GM18502 (cell line): Measurements from ENCODE around the gene KCNK13.
"Not testable (repeated sequence)": the region's sequence is repeated elsewhere in the genome, so short reads cannot be mapped to it uniquely, and the experiment has no call there.

Source experiments
- ATAC-seq: cut with Tn5 transposase; IDR thresholded peaks from one replicate; pipeline ENCODE4 v1.9.1; 2021; ENCODE audit warnings: mild to moderate bottlenecking; ENCODE audit not compliant: unreplicated experiment, poor library complexity

The KCNK13 gene

DNA sequence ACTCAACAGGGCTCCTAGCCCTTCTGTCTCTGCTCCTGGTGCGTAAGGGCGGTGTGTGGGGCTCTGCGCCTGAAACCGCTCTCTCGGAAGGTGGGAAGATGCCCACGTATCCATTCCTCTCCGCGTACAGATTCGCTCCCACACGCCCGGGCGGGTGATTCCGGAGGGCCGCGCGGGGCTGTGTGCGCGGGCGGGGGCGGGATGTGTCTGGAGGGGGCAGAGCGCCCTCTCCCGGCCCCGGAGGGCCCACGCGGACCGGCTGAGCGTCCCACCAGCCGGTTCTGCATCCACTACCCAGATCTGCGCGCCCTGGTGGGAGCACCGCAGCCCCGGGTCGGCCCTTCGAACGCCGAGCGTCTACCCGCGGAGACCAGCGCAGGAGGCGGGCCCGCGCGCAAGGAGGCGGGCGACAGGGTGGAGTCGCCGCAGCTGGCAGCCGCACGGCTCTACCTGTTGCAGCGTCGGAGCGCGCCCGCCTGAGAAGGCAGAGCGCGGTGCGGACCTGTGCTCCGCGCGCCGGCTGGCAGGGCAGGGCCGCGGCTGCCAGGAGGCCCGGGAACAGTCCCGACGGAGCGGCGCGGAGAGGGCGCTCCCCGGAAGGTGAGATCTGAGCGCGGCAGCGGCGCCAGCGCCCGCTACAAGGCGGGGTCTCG is 1.4 kb upstream of the KCNK13 start:
- ATAC-seq: peak; percentile 81

DNA sequence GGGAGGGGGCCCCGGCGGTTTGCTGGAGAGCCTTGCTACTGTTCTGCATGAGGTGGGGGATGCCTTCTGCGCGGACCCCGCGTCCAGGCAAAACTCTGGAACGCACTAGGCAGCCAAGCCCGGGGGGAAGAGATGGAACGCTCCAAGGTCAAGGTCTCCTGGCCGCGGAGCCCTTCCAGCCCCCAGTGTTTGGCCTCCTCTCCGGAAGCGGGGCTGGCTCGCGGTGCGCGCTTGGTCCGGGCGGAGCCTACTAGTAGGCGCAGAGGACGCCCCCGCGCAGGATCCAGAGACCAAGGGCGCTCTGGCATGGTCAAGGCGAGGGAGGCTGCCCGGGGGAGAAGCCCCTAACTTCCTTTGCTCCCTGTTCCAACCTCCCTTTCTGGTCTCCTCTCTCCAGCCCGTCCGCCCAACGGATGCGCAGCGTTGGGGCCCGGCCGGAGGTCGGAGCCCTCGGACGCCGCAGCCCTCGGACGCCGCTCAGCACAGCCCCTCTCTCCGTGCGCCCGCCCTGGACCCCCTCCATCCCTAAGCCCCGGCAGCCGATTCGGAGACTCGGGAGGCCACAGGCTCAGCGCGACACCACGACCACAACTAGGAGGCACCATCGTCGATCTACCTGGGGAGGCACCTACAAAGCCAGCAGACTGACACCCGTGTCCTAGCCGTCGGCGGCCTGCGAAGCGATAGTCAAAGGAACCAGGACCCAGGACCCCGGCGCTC is 669 bp upstream of the KCNK13 start:
- peak; percentile 28 for ATAC-seq

DNA sequence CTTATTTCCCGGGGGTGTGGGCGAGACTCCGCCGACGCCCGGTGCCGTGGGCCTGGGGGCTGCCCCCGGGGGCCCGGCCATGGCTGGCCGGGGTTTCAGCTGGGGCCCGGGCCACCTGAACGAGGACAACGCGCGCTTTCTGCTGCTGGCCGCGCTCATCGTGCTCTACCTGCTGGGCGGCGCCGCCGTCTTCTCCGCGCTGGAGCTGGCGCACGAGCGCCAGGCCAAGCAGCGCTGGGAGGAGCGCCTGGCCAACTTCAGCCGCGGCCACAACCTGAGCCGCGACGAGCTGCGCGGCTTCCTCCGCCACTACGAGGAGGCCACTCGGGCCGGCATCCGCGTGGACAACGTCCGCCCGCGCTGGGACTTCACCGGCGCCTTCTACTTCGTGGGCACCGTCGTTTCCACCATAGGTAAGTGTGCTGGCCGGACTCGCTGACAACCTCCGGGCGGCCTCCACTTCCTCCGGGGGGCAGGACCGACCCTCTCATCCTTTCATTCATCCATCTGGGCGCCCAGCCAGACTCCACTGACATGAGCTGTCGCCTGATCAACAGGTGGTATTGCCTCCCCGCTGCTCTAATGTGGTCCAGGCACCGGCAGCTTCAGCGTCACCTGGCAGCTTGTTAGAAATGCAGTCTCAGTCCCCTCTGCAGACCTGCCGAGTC is 467 bp downstream of the KCNK13 start:
- no peak for ATAC-seq

DNA sequence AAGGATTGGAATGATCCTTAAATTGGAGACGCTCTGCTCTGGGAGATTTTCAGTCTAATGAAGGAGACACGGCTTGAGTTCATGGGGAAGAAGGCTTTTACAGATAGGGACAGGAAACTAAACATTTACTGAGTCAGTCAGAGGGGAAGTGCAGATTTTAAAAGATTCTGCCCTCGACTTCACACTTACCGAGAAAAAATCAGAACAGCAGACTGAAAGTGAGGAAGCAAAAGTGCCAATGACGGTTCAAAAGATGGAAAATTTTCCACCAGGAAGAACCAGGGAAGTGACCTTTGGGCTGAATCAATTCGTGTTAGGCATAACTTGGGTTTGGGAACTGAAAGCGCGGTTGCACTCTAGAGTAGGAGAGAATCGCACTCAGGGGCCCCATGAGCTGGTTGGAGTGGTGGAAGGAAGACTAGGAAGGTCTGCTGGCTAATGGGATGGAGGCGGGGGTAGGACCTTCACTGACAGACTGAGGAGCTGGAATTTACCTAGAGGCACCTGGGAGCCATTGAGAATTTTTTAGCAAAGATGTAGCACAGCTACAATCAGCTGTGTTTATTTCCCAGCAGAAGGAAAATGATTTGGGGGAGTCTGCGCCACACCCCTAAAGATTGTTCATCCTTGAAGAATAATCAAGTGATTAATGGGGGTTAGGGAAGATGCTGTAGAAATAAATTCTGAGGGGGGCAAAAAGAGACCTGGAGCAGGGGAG is 1.2 kb downstream of the KCNK13 start:
- no peak for ATAC-seq

DNA sequence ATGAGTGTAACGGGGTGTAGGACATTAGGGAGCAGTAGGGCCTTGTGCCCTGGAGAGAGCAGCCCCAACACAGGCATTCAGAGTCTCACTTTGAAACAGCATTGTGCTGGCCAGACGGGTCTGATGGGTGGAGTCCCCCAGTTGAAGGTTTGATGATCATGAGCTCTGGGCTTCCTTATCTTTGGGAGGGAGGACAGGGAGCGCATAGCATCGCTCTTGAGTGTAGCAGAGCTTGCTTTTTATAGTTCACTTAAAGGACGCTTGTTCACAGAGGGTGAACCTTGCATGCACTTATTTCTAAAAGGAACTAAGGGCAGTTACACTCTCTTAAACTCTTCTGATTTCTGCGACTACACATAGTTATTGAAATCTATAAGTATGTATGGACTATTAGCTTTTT is 10.6 kb downstream of the KCNK13 start:
- ATAC-seq: no peak

DNA sequence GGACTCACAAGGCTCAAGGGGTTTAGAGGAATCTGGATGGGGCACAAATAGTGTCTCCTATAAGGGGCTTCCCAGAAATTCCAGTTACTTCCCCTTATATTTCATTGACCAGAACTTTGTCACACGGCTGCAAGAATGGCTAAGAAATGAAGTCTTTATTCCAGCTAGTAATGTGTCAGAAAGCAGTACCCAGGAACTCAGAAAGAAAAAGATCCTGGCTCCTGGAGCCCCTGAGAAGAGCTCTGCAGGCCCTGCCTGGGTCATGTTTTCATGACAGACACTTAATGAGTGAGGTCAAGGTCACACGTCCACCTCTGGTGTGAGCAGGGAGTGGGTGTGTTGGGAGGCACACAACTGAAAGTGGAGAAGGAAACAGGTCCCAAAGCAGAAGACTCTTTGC is 17.8 kb downstream of the KCNK13 start:
- no peak for ATAC-seq

DNA sequence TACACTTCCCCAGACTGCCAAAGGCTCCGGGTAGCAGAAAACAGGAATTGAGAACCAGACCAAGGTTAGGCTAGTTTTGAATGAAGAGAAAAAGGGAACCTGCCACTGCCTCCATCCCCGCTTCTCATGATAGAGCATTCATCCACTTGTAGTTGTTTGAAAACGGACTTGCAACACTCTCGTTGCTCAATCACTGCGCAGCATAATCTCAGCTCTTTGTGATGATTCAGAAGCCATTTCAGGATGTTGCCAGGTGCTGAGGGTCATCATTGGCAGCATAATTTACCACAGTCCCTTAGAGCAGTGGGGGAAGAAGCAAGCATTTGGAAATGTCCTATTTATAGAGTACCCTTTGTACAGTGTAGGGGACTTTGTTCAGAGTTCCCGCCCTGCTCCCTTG is 25.6 kb downstream of the KCNK13 start:
- ATAC-seq: peak; percentile 71

DNA sequence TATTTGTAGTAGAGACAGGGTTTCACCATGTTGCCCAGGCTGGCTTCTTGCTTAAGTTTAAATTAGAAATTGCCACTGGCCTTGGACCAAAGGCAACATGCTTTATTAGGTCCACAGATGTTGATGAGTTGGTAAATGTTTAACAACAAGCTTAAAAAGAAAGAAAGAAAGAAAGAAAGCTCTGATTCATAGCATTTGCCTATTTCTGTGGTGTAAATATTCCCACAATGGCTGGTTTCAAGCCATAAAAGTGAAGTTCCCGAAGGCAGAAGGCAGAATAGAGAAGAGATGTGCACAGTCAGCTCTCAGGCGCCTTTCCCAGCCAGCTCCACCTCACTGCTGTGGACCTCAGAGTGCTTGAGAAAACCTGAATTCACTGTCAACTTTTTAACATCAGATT is 26.4 kb downstream of the KCNK13 start:
- no peak for ATAC-seq

DNA sequence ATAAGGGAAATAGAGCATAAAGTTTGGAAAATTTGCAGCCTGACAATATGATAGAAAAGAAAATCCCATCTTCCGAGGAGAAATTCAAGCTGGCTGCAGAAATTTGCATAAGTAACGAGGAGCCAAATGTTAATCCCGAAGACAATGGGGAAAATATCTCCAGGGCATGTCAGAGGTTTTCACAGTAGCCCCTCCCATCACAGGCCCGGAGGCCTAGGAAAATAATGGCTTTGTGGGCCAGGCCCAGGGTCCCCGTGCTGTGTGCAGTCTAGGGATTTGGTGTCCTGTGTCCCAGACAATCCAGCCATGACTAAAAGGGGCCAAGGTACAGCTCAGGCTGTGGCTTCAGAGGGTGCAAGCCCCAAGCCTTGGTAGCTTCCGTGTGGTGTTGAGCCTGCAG is 27.7 kb downstream of the KCNK13 start:
- ATAC-seq: not testable (repeated sequence)

DNA sequence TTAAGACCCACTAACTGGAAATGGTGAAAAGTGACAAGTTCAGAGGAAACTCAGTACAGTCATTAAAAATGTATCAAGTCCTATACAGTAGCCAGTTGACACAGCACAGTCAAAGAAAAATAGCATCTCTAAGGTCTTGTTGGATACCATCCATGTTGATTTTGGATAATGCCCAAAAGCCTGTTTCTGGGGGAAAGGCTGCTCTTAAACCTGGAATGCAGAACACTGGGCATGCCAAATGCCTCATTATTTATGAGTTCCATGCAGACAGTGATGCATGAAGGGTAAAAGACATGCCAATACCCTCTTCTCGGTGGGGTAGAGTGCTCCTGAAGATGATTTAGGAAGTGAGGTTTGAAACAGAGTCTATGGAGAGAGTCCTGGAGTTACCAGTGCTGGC is 29.6 kb downstream of the KCNK13 start:
- no peak for ATAC-seq

DNA sequence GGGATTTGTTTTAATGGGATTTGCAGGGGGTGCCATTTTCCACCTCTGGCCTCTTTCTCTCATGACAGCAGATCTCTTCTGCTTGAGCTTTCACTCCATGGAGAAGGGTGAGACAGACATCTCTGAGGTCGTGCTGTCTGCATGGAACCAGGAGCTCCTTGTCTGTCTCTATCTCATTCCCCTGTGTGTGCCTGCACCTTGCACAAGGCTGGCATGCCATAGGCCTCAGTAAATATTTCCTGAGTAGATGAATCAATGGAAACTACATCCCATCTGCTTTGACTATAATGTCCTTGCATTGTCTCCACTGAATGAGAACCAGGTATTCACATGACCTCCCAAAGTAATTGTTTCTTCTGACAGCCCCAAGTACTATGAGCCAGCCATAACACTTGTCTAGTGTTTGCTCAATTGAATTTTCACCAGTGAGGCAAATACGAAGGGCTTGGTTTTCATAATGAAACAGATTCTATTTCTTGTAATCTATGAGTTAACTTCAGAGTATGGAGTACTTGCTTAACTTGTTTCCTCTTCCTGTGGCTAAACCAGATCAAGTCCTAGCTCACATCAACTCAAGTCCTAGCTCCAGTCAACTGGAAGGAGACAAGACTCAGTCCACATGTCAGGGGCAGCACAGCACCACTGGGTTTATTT is 32.3 kb downstream of the KCNK13 start:
- ATAC-seq: no peak

DNA sequence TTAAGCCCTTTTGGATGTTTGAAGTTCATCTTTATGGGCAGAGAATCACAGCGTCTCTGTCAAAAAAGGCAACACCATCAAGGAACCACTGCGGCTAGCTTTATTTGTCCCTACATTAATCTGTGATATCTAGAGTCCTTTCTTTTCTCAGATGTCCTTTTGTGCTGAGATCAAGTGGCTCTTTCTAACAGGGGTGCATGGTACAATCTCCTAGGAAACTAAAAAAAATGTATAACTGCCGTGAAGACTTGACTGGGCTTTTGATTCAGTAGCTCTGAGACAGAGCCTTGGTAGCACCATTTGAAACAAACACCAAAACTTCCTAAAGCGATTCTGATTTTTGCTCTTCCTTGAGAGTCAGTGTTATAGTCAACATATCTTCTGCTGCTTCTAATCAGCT is 33.3 kb downstream of the KCNK13 start:
- ATAC-seq: no peak

DNA sequence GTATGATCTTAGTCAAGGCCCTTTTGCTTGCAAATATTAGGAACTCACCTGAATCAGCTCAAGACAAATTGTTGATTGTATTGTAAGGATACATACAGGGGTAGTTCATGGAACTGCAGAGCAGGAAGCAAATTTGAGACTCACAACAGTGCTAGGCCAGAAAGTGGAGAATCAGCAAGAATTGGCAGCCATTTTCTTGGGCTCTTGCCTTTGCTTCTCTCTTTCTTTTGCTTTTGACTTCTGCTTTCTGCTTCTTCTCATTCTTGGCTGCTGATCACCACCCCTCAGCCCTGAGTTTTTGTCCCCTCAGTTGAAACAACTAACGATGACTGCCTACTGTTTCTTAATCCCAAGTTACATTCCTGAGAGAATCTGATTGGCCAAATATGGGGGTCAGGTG is 34.8 kb downstream of the KCNK13 start:
- no peak for ATAC-seq

DNA sequence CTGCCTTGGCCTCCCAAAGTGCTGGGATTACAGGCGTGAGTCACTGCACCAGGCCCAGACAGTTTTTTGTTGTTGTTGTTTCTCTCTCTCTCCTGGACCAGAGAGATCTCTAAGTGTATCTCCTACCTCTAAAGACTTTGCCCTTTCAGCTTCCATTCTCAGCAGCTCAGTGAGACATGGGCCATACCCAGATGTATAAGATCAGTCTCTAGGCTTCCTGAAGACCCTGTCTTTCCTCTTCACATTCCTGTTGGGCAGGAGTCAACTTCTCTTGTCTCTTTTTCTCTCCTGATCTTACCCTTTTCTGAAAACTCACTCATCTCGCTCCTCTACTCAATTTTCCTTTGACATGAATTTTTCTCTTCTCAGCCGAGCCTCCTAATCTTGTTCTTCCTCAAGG is 42.0 kb downstream of the KCNK13 start:
- no peak for ATAC-seq

DNA sequence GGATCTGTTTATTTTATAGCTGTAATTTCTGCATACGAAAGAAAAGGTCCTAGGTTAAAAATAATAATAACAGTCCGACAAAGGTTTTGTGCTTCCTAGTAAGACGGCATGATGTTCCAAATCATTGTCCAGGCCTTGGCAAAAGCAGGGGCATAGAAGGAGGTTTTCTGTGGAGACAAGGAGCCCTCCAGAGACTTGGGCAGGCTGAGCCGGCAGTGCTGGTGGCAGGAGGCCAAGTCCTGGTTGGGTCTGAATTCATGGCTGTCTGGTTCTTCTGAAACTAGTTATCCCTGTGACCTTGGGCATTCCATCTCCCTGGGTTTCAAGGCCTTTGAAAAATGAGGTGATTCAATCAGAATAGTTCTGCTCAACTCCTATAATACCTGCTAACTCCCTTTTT is 44.0 kb downstream of the KCNK13 start:
- ATAC-seq: no peak

DNA sequence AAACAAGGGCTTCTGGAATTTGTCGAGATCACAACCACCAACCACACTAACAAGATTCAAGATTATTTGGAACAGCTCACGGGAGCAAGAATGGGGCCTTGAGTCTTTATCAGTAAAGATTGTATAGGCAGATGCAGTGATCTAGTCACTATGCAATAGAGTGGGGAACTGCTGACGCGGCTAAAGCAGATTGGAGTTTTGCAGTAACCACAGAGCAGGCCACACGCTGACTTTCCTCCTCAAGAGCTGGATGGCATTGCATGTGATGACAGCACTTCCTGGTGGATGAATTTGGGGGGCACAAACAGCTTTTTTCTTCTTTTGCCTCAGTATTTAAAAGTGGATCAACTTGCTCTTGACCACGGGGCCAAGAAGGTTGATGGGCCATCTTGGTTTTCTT is 46.0 kb downstream of the KCNK13 start:
- no peak for ATAC-seq

DNA sequence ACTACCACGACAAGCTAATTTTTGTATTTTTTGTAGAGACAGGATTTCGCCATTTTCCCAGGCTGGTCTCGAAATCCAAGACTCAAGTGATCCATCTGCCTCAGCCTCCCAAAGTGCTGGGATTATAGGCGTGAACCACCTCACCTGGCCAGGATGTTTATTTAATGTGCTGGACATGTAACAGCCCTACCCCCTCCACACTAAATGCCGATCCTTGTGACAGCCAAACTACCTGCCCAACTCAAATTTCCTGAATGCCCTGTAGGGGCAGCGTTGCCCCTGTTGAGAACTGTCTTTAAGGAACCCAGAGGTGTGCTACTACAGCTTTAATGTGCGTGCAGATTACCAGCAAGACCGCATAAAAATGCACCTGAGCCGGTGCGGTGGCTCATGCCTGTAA is 48.1 kb downstream of the KCNK13 start:
- ATAC-seq: no peak

DNA sequence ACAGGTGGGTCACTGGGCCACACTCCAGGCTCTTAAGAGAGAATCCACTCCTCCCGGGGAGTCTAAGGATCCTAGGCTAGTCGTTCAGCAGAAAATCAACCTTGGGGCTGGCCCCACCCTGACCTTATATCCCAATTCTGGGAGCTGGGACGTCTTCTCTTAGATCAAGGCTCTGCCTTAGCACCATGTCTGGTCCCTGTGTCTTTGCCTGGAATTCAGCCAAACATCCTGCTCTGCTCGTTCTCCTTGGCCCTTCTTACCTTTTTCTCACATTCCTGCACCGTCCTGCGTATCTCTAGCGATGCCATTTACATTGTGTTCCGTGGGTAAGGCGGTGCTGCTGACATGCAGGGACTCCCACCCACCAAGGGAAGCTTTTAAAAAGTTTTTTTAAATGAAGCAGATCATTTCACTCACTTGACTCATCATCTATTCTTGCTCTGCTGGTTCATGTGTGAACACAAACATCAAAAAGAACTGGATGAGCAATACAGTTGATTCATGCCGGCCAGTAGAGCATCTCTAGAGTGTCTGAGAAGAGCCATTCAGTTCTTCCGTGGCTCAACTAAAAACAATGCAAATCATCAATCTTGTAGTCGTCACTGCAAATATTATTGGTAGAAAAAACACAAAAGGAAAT is 50.2 kb downstream of the KCNK13 start:
- no peak for ATAC-seq

DNA sequence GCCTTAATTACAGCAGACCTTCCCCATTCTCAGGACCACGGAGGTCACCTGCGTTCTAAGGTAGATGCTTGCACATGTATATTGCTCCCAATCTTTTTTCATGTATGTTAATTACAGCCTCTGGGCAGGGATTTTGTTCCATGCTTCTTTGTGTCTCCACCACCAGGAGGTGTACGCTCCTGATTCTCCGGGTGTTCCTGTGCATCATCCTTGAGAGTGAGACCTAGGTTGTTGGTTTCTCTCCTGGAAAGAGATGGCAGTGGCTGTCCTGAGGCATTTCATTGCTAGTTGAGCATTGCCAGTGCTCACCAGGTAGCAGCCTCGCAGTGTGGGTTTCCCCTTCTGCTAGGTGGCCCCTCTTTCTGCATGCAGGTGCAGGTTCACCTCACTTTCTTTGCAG is 52.8 kb downstream of the KCNK13 start:
- ATAC-seq: no peak

DNA sequence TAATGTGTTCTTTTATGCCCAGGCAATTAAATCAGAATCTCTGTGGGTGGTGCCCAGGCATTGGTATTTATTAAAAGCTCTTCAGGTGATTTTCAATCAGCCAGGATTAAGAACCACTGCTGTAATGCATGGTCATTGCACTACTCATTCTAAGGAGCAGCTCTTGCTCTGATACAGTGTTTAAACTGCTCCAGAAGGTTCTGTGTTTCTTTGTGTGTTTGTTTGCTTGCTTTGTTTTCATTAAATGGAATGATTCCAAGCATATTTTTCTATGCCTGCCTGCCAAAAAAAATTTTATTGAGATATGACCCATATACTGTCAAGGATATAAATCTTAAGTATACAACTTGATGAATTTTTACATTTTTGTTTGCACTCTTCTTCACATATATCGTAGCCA is 54.0 kb downstream of the KCNK13 start:
- no peak for ATAC-seq
